Peyer's patch (tissue), 4 donors: ENCODE measurements around the gene YIF1A.

ENCODE experiments used
- POLR2A ChIP-seq, 2 donors: fragments of 450-650 bp; IDR thresholded peaks; one replicate each; pipeline ENCODE4 v1.5.1; 2017; ENCODE audit warnings: antibody characterized with exemption in 2 of 2, mild to moderate bottlenecking in 2 of 2, moderate library complexity in 2 of 2
- TF ChIP-seq, protein P1 (sequence below), 6 experiments: fragments of 450-650 bp in 4 of 6; fragments of 200-600 bp in 2 of 6; sonication (generic) in 1 of 6; IDR thresholded peaks; one replicate each; pipeline ENCODE4 v1.5.1; 2017 to 2019; ENCODE audit warnings: antibody characterized with exemption in 6 of 6, mild to moderate bottlenecking in 3 of 6, moderate library complexity in 1 of 6

DNA sequence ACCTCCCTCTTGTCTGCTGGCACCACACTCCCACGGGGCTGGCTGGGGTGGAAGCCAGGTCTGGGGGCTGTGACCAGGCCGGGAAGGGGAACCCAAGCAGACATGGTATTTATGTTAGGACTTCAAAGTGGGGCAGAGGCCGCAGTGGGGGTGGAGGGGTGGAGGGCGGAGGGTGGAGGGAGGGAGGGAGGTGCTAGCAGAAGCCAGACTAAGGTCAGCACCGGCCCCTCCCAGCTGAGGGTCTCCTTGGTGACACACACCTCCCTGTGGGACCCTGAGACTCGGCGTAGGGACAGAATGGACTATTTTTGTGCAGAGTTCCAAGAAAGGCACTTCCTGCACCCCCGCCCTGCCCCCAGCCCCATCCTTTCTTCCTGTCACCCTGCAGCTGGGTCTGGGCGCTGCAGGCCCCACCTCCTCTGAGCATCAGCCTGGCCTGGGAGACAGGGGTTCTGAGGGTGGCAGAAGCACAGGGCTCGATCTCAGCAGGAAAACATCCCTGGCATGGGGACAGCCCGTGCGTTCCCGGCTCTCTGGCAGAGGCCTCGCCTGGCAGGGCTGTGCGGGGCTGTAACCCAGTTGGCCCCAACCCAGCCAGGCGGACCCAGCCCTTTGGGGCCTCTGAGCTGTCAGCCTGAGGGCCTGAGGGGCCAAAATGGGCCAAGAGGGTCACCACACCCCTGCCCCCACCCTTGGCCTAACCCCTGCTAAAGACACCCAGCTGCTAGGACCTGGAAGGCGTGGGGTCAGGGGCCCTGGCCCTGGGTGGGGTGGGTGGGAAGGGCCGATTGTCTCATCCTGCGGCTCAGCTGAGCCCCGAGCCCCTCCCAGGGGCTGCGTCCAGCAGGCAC, 37.5 kb upstream of the YIF1A start:
- TF ChIP-seq, protein P1, sequence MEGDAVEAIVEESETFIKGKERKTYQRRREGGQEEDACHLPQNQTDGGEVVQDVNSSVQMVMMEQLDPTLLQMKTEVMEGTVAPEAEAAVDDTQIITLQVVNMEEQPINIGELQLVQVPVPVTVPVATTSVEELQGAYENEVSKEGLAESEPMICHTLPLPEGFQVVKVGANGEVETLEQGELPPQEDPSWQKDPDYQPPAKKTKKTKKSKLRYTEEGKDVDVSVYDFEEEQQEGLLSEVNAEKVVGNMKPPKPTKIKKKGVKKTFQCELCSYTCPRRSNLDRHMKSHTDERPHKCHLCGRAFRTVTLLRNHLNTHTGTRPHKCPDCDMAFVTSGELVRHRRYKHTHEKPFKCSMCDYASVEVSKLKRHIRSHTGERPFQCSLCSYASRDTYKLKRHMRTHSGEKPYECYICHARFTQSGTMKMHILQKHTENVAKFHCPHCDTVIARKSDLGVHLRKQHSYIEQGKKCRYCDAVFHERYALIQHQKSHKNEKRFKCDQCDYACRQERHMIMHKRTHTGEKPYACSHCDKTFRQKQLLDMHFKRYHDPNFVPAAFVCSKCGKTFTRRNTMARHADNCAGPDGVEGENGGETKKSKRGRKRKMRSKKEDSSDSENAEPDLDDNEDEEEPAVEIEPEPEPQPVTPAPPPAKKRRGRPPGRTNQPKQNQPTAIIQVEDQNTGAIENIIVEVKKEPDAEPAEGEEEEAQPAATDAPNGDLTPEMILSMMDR (IDR thresholded peaks at IDR 0.05): no peak
- TF ChIP-seq POLR2A (IDR thresholded peaks at IDR 0.05): no peak
